ENCODE results near the gene AFAP1. TPM values are rescaled to one million over a fixed set of nuclear protein-coding genes. Genes with fewer than 3 reads are reported as not detected.

Gene AFAP1
- total and polyA plus RNA-seq, 2 experiments from 2014 or later: 10.5 to 31.9 TPM

DNA sequence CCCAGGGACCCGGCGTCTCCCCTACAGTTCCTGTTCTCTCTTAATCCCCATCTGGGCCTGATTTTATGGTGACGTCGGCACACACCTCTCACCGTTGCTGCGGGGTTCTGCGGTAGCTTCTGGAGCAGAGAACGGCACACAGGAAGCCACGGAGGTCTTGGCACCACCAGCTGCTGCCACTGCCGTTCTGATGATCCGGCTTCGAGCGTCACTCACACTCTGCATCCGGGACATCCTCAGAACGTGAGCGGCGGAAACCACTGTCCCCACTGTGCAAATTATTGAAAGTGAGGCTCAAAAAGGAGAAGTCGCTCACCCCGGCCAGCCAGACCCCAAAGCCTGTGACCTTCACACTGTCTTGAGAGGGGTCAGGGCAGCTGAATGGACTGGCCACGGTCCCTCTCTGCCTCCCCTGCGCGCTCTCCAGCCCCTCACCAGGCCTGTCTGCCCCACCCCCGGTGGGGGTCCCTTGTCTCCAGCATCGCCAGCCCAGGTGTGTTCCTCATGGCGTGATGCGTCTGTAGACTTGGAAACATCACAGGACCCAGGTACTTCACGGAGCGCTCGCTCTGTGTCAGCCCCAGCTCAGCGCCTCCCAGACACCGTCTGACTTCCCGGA is 201.1 kb downstream of the AFAP1 start:
- TF ChIP-seq, protein P1, sequence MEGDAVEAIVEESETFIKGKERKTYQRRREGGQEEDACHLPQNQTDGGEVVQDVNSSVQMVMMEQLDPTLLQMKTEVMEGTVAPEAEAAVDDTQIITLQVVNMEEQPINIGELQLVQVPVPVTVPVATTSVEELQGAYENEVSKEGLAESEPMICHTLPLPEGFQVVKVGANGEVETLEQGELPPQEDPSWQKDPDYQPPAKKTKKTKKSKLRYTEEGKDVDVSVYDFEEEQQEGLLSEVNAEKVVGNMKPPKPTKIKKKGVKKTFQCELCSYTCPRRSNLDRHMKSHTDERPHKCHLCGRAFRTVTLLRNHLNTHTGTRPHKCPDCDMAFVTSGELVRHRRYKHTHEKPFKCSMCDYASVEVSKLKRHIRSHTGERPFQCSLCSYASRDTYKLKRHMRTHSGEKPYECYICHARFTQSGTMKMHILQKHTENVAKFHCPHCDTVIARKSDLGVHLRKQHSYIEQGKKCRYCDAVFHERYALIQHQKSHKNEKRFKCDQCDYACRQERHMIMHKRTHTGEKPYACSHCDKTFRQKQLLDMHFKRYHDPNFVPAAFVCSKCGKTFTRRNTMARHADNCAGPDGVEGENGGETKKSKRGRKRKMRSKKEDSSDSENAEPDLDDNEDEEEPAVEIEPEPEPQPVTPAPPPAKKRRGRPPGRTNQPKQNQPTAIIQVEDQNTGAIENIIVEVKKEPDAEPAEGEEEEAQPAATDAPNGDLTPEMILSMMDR (IDR thresholded peaks at IDR 0.05; ENCODE audit: low read depth, low read length): no peak
- no peak overlapping the region for H3K4me3 ChIP-seq

DNA sequence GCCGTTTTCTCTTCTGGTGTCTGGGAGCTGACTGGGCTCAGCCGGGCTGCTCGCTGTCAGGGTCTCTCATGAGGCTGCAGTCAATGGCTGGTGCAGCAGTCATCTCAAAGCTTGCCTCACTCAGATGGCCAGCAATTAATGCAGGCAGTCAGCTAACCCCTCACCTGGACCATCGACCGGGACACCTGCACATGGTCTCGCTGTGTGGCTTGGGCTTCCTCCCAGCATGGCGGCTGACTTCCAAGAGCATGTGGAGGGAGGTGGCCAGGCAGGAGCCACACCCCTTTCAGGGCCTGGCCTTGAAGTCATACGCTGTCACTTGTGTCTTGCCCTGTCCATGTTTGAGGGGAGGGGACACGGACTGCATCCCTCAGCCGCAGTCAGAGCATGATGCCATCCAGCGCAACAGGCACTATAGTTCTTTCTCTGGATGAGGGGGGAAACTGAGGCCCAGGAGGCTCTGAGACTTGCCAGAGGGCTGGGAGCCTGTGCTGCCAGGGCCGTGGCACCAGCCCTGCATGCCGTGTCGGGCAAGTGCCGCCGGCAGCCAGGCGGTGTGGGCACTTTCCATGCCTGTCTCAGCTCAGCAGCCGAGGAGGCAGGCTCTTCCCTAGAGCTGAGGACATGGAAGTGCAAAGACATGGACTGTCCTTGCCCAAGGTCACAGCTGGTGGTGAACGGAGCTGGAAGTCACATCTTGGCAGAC is 201.8 kb downstream of the AFAP1 start:
- no peaks in the 10 kb centered on the region for H3K27me3 ChIP-seq
- no peaks in the 10 kb centered on the region for H3K4me1 ChIP-seq (ENCODE audit: low read depth)
- no peak overlapping the region for H3K27ac ChIP-seq
- no peaks in the 10 kb centered on the region for H3K36me3 ChIP-seq
- no peaks in the 10 kb centered on the region for H3K9me3 ChIP-seq (ENCODE audit: low read depth)
- no peak overlapping the region for H3K4me3 ChIP-seq
- TF ChIP-seq, protein P1 (IDR thresholded peaks at IDR 0.05; ENCODE audit: low read depth, low read length): no peak
- no peak for DNase-seq (ENCODE audit: low read depth in 1 of 2, low spot score in 1 of 2)

More for the DNA sequence above, 201.1 kb downstream of the AFAP1 start:
- H3K27me3 ChIP-seq: no peaks in the 10 kb centered on the region
- no peak for DNase-seq (ENCODE audit: low read depth in 1 of 2, low spot score in 1 of 2)
- no peaks in the 10 kb centered on the region for H3K36me3 ChIP-seq
- no peak overlapping the region for H3K27ac ChIP-seq
- no peaks in the 10 kb centered on the region for H3K4me1 ChIP-seq (ENCODE audit: low read depth)
- no peaks in the 10 kb centered on the region for H3K9me3 ChIP-seq (ENCODE audit: low read depth)

DNA sequence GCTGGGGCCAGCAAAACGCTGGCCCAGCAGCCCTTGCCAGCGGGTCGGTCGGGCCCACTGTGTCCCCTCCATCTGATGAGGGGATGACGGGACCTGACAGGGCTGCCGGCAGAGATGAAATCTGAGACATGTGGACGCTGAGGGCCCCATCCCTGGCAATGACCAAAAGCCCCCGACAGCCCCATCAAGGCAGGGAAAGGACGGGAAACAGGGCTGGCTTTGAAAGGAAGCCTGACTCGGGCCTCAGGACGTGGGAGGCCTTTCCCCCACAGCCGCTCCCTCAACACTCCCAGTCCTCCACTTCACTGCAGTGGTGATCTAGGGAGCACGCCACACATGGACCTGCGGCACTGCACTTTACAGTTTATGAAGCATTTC is 202.4 kb downstream of the AFAP1 start:
- Histone ChIP-seq H3K27me3 (no peaks in the 10 kb centered on the region), H3K4me3 (no peak overlapping the region)

DNA sequence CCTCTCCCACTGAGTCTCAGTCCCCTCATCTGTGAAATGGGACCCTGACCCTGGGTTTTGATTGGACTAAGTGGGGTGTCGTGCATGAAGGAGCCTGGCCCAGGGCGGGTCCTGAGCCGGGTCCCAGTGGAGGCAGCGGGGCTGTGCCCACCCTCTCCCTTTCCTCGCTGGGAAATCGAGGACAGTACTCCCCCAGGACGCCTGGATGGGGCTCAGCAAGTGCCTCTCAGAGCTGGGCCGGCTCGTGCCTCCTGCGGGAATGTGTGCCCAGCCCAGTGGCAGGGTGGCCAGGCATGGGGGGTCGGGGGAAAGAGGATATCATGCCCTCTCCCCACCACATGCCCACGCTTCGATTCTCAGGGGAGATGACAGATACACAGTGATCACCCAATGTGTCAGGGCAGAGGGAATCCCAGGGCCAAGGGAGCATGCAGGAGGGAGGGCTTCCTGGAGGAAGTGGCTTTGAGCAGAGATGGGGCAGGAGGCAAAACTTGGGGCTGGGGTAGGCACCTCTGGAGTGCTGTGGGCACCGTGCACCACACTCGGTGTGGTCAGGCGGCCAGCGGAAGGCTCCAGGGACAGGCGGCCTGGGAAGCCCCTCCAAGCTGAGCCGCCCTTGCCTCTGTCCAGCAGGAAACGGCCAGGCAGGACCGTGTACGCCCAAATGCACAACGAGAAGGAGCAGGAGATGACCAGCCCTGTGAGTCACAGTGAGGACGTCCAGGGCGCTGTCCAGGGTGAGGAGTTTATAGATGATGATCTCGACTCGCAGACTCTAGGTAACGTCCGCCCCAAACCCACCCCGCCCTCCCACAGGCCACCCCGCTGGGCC is 203.0 kb downstream of the AFAP1 start:
- H3K27ac ChIP-seq: no peak overlapping the region
- no peaks in the 10 kb centered on the region for H3K9me3 ChIP-seq (ENCODE audit: low read depth)
- DNase-seq (ENCODE audit: low read depth in 1 of 2, low spot score in 1 of 2): peak; percentile 30 to 40
- H3K4me3 ChIP-seq: no peak overlapping the region
- no peaks in the 10 kb centered on the region for H3K4me1 ChIP-seq (ENCODE audit: low read depth)
- H3K27me3 ChIP-seq: no peaks in the 10 kb centered on the region
- H3K36me3 ChIP-seq: no peaks in the 10 kb centered on the region
- TF ChIP-seq, protein P1 (IDR thresholded peaks at IDR 0.05; ENCODE audit: low read depth, low read length): no peak

More for the DNA sequence above, 202.4 kb downstream of the AFAP1 start:
- TF ChIP-seq, protein P1 (IDR thresholded peaks at IDR 0.05; ENCODE audit: low read depth, low read length): no peak
- Histone ChIP-seq H3K36me3 (no peaks in the 10 kb centered on the region), H3K9me3 (ENCODE audit: low read depth) (no peaks in the 10 kb centered on the region), H3K27ac (no peak overlapping the region), H3K4me1 (ENCODE audit: low read depth) (no peaks in the 10 kb centered on the region)
- no peak for DNase-seq (ENCODE audit: low read depth in 1 of 2, low spot score in 1 of 2)

DNA sequence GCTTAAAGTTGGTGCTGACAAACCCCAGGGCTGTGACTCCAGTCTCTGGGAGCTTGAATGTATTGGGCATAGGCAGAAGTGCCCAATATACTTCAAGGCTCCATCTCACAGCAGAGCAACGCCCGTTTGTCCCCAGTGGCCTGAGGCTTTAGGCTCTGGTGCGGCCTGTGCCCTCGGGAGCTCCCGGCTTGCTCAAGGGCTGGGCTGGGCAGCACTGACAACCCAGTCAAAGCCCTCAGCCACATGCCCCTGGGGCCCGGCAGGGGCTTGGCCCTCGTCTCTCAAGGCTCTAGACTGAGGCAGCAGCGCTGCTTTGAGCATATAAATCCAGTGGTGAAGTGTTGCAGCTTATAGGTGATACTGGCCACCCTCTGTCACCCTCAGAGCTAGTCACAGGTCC is 203.7 kb downstream of the AFAP1 start:
- Histone ChIP-seq H3K4me1 (ENCODE audit: low read depth) (no peaks in the 10 kb centered on the region), H3K4me3 (no peak overlapping the region)
- TF ChIP-seq, protein P1 (IDR thresholded peaks at IDR 0.05; ENCODE audit: low read depth, low read length): no peak

More for the DNA sequence above, 203.7 kb downstream of the AFAP1 start:
- Histone ChIP-seq H3K27ac (no peak overlapping the region), H3K36me3 (no peaks in the 10 kb centered on the region), H3K27me3 (no peaks in the 10 kb centered on the region), H3K9me3 (ENCODE audit: low read depth) (no peaks in the 10 kb centered on the region)
- no peak for DNase-seq (ENCODE audit: low read depth in 1 of 2, low spot score in 1 of 2)

Data from cardiac muscle cell (in vitro differentiated cells and primary cell).